ENCODE measurements around the gene VDR. TPM values are rescaled to one million over a fixed set of nuclear protein-coding genes. Genes with fewer than 3 reads are reported as not detected.

VDR gene
- total and polyA plus RNA-seq, 8 donors = 1.1 to 32.1 (median 2.2) TPM

GRCh38 chr12:47833591-47834012 is 71.2 kb downstream of the VDR start:
- DNase-seq (no peak), ATAC-seq (no peak)
- Histone ChIP-seq H3K27me3 (no peaks in the 10 kb centered on the region), H3K27ac (no peak overlapping the region), H3K36me3 (no peaks in the 10 kb centered on the region), H3K9me3 (no peaks in the 10 kb centered on the region), H3K4me3 (no peak overlapping the region), H3K4me1 (peaks cover 13 to 68% of the 10 kb centered on the region in 2 donors)
- TF ChIP-seq CTCF (IDR thresholded peaks at IDR 0.05) = no peak
- intact Hi-C loops (cut with DNase I) = loop anchor here in 1 of 2 donors (10.0 kb wide), 1 partner anchor 59 kb away; the partner anchor contains the start of gene SLC48A1

- Histone ChIP-seq H3K27ac (no peak overlapping the region), H3K4me3 (no peak overlapping the region), H3K27me3 (no peaks in the 10 kb centered on the region), H3K9me3 (no peaks in the 10 kb centered on the region), H3K4me1 (peaks cover 19 to 70% of the 10 kb centered on the region in 2 donors), H3K36me3 (no peaks in the 10 kb centered on the region)
- intact Hi-C loops (cut with DNase I) = loop anchor here in 1 of 2 donors (10.0 kb wide), 1 partner anchor 58 kb away; the partner anchor contains the start of gene SLC48A1
- TF ChIP-seq CTCF (IDR thresholded peaks at IDR 0.05) = no peak
- ATAC-seq = no peak
- DNase-seq = no peak
Measured at GRCh38 chr12:47832263-47832933, 72.4 kb downstream of the VDR start.

- H3K27me3 ChIP-seq = no peaks in the 10 kb centered on the region
- DNase-seq (no peak), ATAC-seq (no peak)
- no peaks in the 10 kb centered on the region for H3K36me3 ChIP-seq
- intact Hi-C loops (cut with DNase I) = no loop called here
- H3K4me1 ChIP-seq = peaks cover 13 to 84% of the 10 kb centered on the region in 2 donors
- peak overlapping the region; percentile 58 to 78 for H3K27ac ChIP-seq
- no peak for TF ChIP-seq CTCF (IDR thresholded peaks at IDR 0.05)
- no peaks in the 10 kb centered on the region for H3K9me3 ChIP-seq
- H3K4me3 ChIP-seq = no peak overlapping the region
Measured at GRCh38 chr12:47829584-47829983, 75.2 kb downstream of the VDR start.

- no peaks in the 10 kb centered on the region for H3K9me3 ChIP-seq
- intact Hi-C loops (cut with DNase I) = no loop called here
- no peak overlapping the region for H3K4me3 ChIP-seq
- TF ChIP-seq CTCF (IDR thresholded peaks at IDR 0.05) = no peak
- H3K4me1 ChIP-seq = peaks cover 19 to 84% of the 10 kb centered on the region in 2 donors
- DNase-seq (peak in 3 of 4 donors; percentile 80 to 89 (median 86)), ATAC-seq (peak; percentile 81)
- no peaks in the 10 kb centered on the region for H3K36me3 ChIP-seq
- peak overlapping the region; percentile 58 to 78 for H3K27ac ChIP-seq
- H3K27me3 ChIP-seq = no peaks in the 10 kb centered on the region
Measured at GRCh38 chr12:47828976-47829482, 75.8 kb downstream of the VDR start.

Measured in left lung (tissue), 10 donors.